Gastroesophageal sphincter (tissue), 3 donors: ENCODE measurements around the gene FKTN.

ENCODE experiments used
- CTCF ChIP-seq, 4 experiments: fragments of 200-600 bp in 2 of 4; fragments of 450-650 bp in 2 of 4; sonication (generic) in 1 of 4; IDR thresholded peaks; one replicate each; pipeline ENCODE4 v1.5.1; 2017 to 2019; ENCODE audit warnings: antibody characterized with exemption in 4 of 4, mild to moderate bottlenecking in 2 of 4, moderate library complexity in 2 of 4
- POLR2A ChIP-seq, 2 donors: fragments of 450-650 bp; IDR thresholded peaks; one replicate each; pipeline ENCODE4 v1.6.1; 2017; ENCODE audit warnings: antibody characterized with exemption in 2 of 2, mild to moderate bottlenecking in 2 of 2, moderate library complexity in 1 of 2
- POLR2AphosphoS5 ChIP-seq: sonication (generic); formaldehyde crosslinking; IDR thresholded peaks from one replicate; pipeline ENCODE4 v1.6.1; 2017; ENCODE audit warnings: antibody characterized with exemption

GRCh38 chr9:105531530-105531929, 26.4 kb upstream of the FKTN start:
- TF ChIP-seq CTCF (IDR thresholded peaks at IDR 0.05) (no peak), POLR2AphosphoS5 (no peak), POLR2A (IDR thresholded peaks at IDR 0.05) (no peak)
